ENCODE results near the gene TTC3.

- TF ChIP-seq ZKSCAN8 (CRISPR knock-in tag; IDR thresholded peaks at IDR 0.05) (no peak), CHD1 (IDR thresholded peaks at IDR 0.05; ENCODE audit: low read length) (no peak), ZNF274 (IDR thresholded peaks at IDR 0.05; ENCODE audit: borderline replicate concordance, low read depth, low read length) (no peak)
- TF ChIP-seq, protein P1, sequence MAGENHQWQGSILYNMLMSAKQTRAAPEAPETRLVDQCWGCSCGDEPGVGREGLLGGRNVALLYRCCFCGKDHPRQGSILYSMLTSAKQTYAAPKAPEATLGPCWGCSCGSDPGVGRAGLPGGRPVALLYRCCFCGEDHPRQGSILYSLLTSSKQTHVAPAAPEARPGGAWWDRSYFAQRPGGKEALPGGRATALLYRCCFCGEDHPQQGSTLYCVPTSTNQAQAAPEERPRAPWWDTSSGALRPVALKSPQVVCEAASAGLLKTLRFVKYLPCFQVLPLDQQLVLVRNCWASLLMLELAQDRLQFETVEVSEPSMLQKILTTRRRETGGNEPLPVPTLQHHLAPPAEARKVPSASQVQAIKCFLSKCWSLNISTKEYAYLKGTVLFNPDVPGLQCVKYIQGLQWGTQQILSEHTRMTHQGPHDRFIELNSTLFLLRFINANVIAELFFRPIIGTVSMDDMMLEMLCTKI (IDR thresholded peaks at IDR 0.05; ENCODE audit: partially characterized antibody): no peak
Observed at GRCh38 chr21:37228003-37228400, 154.9 kb downstream of the TTC3 start.
